ENCODE results near the gene STAMBP. TPM values are rescaled to one million over a fixed set of nuclear protein-coding genes. Genes with fewer than 3 reads are reported as not detected.

STAMBP gene
- total and polyA plus RNA-seq, 9 of the 15 experiments (the other 6 are each of a cell fraction or from before 2014, with no cell fraction given) = 36.9 to 75.2 (median 48.8) TPM

DNA sequence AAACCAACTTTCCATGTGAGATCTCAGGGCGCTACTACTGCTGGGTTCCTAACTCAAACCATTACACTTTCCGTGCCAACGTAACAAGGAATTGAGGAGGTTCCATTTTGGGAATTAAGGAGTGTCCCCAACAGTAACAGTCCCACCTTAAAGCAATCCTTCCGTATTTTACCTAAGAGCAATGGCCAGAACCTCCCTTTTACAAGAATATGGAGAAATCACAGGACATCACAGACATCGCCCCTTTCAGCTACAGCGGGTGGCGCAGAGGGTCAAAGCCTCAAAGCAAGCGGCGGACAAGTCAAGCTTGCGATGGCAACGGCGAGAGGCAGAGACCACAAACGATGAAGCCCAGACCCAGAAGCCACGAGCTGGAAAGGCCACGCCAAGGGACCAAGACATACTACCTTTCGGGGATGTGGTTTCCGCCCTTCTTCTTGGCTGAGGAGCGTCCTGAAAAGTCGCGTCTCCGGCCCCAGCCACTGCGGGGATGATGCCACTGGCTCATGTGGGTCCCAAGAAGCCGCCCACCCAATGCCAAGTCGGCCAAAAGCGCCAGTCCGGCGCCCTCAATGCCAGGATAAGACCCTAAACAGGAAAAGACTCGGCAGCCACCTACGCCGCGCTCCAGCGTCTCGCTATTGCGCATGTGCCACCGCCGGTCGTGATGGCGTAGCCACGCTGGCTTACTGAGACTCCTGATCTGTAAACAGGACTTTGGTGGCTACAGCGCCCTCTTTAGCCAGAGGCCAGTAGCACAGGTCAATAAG lies 49.1 kb upstream of the STAMBP start, which contains the start of gene DUSP11 (continued):
- TF ChIP-seq, protein P1, sequence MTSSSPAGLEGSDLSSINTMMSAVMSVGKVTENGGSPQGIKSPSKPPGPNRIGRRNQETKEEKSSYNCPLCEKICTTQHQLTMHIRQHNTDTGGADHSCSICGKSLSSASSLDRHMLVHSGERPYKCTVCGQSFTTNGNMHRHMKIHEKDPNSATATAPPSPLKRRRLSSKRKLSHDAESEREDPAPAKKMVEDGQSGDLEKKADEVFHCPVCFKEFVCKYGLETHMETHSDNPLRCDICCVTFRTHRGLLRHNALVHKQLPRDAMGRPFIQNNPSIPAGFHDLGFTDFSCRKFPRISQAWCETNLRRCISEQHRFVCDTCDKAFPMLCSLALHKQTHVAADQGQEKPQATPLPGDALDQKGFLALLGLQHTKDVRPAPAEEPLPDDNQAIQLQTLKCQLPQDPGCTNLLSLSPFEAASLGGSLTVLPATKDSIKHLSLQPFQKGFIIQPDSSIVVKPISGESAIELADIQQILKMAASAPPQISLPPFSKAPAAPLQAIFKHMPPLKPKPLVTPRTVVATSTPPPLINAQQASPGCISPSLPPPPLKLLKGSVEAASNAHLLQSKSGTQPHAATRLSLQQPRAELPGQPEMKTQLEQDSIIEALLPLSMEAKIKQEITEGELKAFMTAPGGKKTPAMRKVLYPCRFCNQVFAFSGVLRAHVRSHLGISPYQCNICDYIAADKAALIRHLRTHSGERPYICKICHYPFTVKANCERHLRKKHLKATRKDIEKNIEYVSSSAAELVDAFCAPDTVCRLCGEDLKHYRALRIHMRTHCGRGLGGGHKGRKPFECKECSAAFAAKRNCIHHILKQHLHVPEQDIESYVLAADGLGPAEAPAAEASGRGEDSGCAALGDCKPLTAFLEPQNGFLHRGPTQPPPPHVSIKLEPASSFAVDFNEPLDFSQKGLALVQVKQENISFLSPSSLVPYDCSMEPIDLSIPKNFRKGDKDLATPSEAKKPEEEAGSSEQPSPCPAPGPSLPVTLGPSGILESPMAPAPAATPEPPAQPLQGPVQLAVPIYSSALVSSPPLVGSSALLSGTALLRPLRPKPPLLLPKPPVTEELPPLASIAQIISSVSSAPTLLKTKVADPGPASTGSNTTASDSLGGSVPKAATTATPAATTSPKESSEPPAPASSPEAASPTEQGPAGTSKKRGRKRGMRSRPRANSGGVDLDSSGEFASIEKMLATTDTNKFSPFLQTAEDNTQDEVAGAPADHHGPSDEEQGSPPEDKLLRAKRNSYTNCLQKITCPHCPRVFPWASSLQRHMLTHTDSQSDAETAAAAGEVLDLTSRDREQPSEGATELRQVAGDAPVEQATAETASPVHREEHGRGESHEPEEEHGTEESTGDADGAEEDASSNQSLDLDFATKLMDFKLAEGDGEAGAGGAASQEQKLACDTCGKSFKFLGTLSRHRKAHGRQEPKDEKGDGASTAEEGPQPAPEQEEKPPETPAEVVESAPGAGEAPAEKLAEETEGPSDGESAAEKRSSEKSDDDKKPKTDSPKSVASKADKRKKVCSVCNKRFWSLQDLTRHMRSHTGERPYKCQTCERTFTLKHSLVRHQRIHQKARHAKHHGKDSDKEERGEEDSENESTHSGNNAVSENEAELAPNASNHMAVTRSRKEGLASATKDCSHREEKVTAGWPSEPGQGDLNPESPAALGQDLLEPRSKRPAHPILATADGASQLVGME (CRISPR knock-in tag; IDR thresholded peaks at IDR 0.05) = 0 out of 2 replicates have a peak, but pooled peaks have one; percentile 41
- TF ChIP-seq SP2 (IDR thresholded peaks at IDR 0.05; ENCODE audit: extremely low read depth, low read depth, low read length, poor library complexity, severe bottlenecking) (no peak), ILK (tag; IDR thresholded peaks at IDR 0.05; ENCODE audit: borderline replicate concordance, low read depth) (no peak), MBD2 (IDR thresholded peaks at IDR 0.05; ENCODE audit: borderline replicate concordance, low read depth) (peak; percentile 62; the same call in 1 of the 2 replicates), ZNF57 (CRISPR knock-in tag; IDR thresholded peaks at IDR 0.05) (no peak), POLR2G (IDR thresholded peaks at IDR 0.05; ENCODE audit: low read depth, low read length) (peak; percentile 88), JUND (IDR thresholded peaks at IDR 0.05; ENCODE audit: borderline replicate concordance, low read depth, low read length) (peak; percentile 61; the same call in 1 of the 2 replicates), JUND (tag; IDR thresholded peaks at IDR 0.05; ENCODE audit: borderline replicate concordance, low read depth, low read length) (no peak), MCM2 (IDR thresholded peaks at IDR 0.05; ENCODE audit: low read depth) (no peak), ZNF133 (CRISPR knock-in tag; IDR thresholded peaks at IDR 0.05) (no peak), EP400 (IDR thresholded peaks at IDR 0.05) (peak; percentile 94), PHF21A (IDR thresholded peaks at IDR 0.05; ENCODE audit: borderline replicate concordance, low read depth) (no peak)
- TF ChIP-seq, protein P2, sequence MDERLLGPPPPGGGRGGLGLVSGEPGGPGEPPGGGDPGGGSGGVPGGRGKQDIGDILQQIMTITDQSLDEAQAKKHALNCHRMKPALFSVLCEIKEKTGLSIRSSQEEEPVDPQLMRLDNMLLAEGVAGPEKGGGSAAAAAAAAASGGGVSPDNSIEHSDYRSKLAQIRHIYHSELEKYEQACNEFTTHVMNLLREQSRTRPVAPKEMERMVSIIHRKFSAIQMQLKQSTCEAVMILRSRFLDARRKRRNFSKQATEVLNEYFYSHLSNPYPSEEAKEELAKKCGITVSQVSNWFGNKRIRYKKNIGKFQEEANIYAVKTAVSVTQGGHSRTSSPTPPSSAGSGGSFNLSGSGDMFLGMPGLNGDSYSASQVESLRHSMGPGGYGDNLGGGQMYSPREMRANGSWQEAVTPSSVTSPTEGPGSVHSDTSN (CRISPR knock-in tag; IDR thresholded peaks at IDR 0.05; ENCODE audit: low read depth) = no peak
- TF ChIP-seq, protein P2 (tag; conservative IDR thresholded peaks at IDR 0.05; ENCODE audit: low read depth) = no peak
- TF ChIP-seq, protein P3, sequence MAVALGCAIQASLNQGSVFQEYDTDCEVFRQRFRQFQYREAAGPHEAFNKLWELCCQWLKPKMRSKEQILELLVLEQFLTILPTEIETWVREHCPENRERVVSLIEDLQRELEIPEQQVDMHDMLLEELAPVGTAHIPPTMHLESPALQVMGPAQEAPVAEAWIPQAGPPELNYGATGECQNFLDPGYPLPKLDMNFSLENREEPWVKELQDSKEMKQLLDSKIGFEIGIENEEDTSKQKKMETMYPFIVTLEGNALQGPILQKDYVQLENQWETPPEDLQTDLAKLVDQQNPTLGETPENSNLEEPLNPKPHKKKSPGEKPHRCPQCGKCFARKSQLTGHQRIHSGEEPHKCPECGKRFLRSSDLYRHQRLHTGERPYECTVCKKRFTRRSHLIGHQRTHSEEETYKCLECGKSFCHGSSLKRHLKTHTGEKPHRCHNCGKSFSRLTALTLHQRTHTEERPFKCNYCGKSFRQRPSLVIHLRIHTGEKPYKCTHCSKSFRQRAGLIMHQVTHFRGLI (CRISPR knock-in tag; IDR thresholded peaks at IDR 0.05) = no peak
- TF ChIP-seq, protein P4, sequence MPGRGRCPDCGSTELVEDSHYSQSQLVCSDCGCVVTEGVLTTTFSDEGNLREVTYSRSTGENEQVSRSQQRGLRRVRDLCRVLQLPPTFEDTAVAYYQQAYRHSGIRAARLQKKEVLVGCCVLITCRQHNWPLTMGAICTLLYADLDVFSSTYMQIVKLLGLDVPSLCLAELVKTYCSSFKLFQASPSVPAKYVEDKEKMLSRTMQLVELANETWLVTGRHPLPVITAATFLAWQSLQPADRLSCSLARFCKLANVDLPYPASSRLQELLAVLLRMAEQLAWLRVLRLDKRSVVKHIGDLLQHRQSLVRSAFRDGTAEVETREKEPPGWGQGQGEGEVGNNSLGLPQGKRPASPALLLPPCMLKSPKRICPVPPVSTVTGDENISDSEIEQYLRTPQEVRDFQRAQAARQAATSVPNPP (IDR thresholded peaks at IDR 0.05; ENCODE audit: borderline replicate concordance, insufficient read depth, insufficient read length) = no peak
